NCI-H187 treated with DMSO at 0.1 percent for 48 hours (cell line): ENCODE measurements around the gene ZSWIM6.

Source experiments
- DNase-seq: peaks from one replicate; lab custom pipeline; 2025; lab: John Stamatoyannopoulos, UW

ZSWIM6 gene

GRCh38 chr5:61538722-61539501 is 206.9 kb downstream of the ZSWIM6 start:
- no peak for DNase-seq

GRCh38 chr5:61549530-61549929 is 217.5 kb downstream of the ZSWIM6 start:
- no peak for DNase-seq

- DNase-seq: no peak
These were observed 219.7 kb downstream of the ZSWIM6 start for GRCh38 chr5:61551637-61552313.

DNA sequence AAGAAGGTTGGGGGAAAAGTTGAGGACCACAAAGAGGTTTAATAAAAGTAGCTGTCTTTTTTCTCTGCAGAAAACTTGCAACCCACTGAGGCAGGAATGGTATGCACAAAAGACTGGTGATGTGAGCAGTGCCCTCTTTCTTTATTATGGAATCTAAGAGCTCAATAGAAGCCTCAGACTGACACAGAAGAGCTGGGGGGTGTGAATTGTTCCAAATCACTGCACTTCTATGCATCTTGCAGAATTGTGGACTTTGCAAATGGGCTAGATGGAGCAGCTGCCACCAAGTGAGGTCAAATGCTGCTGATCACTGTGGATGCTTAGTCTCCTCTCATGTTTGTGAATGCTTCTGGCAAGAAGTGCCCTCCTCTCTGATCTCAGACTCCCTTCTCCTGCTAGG is 227.1 kb downstream of the ZSWIM6 start:
- DNase-seq: no peak

DNA sequence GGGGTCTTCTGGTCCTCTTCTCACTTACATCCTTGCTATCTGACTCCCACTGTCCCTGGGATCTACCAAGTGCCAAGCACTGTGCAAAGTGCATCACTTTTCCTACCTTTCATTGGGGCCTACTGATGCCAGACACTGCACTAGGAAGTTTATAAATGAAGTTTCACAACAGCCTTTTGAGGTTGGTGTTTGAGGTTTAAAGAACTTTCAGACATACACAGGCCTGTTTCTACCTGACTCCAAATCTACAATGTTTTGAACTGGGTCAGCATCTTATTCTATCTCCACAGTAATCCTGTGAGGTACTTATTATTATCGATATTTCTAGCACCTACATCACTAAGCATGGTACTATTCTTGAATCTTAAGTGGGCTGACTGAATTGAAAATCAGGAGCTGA is 227.7 kb downstream of the ZSWIM6 start:
- no peak for DNase-seq

DNA sequence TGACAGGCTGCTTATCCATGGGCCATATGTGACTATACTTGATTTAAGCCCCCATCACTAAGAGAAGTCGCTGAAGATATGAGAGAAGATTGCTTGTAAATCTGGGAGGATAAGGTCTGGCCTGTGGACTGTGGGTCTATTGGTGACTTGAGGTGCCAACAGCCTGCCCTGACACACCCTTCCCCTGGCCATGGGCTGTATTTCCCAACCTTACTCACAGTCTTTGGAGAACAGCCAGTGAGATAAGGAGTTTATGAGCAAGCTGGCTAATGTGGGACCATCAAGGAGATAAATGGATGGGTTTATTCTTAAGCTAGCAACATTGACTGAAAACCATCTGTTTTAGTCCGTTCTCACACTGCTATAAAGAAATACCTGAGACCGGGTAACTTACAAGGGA is 231.3 kb downstream of the ZSWIM6 start:
- DNase-seq: no peak

DNA sequence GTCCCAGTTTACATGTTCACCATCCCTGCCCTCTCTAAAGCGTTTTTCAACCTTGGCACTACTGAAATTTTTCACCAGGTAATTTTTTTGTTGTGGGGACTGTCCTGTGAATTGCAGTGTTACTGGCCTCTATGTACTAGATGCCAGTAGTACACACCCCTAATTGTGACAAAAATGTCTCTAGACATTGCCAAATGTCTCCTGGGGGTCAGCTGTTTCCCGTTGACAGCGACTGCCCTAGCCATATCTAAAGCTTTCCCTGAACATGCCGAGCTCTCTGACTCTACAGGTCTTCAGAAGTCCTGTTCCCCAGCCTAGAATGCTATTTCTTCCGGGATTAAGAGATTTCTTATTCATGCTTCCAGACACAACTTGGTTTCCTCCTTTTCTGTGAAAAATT is 235.3 kb downstream of the ZSWIM6 start:
- DNase-seq: no peak

GRCh38 chr5:61569353-61569752 is 237.3 kb downstream of the ZSWIM6 start:
- DNase-seq: no peak

- DNase-seq: no peak
These were observed 238.7 kb downstream of the ZSWIM6 start for GRCh38 chr5:61570767-61571166.

DNA sequence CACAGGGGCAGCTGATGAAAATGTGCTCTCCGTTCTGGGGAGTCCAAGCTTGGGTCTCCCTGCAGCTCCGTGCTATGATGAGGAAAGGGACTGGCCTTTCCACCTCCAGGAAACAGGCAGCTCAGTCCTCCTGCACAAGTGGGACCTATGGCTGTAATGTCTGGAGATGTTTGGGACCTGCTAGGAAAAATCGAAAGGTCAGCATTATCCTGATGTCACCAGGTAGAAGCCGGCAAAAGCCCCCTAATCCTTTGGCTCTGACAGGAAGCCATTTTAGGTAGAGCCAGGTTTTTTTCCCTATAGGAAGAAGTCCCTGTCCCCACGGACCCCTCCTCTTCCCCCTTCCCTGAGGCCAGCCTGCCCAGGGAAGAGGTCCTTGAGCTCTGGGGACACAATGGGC is 240.9 kb downstream of the ZSWIM6 start:
- DNase-seq: no peak

DNA sequence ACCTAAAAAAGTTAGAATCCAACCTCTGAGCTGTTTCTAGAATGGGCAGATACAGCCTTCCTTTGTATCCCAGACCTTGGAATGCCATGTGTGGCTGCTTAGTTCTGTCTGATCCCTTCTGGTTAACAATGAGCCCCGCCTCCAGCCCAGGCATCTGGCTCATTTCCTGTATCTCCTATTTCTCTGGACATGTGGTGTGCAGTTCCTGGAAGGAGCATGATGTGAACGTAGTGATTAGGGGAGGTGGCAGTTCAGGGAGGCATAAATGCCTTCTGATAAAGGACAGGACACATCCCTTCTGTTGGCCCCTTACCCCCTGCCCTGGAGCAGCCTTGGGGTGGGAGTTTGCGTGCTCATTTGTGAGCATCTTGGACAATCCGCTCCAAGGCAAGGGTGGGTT is 243.0 kb downstream of the ZSWIM6 start:
- DNase-seq: no peak

GRCh38 chr5:61575581-61575980 is 243.5 kb downstream of the ZSWIM6 start:
- DNase-seq: no peak

DNA sequence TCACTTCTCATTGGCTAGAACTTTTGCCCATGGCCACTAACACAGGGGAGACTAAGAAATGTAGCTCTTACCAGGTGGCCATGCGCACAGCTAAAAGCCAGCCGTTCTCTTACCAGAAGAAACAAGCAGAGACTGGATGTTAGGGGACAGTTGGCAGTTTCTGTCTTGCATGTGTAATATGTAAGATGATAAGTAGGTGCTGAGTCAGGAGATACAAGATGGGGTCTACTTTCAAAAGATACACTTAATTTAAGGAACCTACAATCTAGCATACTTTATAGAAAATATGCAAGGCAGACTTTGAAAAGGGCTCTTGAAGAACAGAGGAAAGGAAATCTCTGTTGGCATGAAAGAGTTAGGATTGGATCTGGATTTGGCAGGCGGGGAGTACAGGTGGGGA is 244.5 kb downstream of the ZSWIM6 start:
- no peak for DNase-seq

DNA sequence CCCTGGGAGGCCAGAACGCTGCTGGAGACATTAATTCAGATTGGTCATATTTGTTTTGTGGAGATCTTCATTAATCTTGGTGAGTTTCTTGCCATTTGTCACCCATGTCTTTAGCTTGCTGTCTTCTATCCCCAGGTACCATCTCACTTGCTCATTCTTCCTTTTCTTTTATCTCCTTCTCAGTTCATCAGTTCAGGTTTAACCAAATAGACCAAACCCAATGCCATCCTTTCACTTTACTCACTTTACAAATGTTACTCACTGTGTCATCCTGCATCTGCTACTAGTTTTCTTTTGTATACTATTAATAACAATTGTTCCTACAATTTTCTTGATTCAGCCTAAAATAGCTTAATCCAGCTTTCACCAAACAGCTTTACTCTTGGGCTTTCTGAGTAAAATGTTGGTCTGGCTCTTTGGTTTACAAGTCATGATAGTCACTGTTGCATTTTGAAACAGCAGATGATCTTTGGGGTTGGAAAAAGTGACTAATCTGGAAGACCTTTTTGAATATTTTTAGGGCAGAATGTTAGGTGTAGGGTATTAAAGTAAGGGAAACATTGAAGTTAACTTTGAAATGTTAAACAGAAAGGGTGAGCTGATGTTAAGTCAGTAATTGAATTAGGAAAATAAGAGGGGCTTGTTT is 246.9 kb downstream of the ZSWIM6 start:
- DNase-seq: no peak

DNA sequence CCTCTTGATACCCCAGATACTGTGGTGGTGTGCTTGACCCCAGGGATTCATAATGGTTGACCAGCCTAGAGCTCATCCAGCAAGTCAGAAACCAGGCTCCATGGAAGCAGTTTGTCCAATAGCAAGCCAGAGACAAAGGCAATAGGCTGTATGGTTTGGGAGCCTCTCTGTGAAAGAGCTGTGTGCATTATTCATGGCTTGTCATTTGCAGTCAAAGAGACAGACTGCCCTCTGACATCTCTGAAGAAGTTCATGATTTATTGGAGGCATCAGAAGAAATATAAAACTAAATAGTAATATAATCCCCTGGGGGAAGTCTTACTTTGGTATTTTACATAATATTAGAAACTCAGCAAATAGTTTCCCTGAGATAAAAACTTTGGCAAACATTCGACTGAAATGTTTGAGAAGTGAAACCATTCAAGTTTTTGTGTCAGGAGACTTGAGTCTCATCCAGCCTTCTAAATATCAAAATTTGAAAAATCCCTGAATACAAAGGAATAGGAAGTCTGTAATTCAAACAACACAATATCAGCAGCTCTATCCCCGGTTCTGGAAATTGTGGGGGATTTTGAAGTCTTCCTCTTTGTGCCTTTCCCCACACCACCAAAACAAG is 250.3 kb downstream of the ZSWIM6 start:
- no peak for DNase-seq

DNA sequence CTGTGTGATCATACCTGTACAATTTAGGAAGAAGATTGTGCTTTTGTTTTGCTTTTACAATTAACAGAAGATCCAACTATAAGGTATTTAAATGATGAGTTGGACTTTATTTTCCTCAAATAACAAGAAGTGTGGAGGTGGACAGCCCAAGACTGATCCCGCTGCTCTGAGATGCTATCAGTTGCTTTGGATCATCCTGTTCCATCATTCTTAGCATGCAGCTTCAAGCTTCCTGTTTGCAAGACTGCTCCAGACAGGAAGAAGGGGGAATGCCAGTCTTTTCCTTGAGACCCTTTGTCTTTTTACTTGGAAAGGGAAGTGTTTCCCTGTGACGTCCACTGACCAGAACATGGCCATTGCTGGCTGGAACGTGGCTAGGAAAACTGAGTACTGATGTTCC is 250.8 kb downstream of the ZSWIM6 start:
- DNase-seq: no peak

- no peak for DNase-seq
These were observed 254.3 kb downstream of the ZSWIM6 start for GRCh38 chr5:61586096-61587084.

DNA sequence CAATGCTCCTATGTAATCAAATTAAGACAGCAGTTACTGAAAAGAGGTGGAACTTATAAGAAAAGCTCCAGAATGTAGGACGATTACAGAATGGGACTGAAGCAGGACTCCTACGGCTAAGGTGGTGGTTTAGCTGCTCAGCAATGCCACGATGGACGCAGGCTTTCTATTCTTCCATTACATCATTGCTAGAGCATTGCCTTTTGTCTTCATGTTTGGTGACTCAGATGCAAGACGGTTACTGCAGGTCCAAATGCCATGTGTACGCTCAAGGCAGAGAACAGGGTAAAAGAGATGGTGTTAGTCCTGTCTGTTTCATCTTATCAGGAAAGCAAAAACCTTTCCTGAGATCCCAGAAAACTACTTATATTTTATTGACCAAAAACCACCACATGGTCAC is 255.1 kb downstream of the ZSWIM6 start:
- DNase-seq: no peak

- no peak for DNase-seq
These were observed 256.2 kb downstream of the ZSWIM6 start for GRCh38 chr5:61588216-61588615.

DNA sequence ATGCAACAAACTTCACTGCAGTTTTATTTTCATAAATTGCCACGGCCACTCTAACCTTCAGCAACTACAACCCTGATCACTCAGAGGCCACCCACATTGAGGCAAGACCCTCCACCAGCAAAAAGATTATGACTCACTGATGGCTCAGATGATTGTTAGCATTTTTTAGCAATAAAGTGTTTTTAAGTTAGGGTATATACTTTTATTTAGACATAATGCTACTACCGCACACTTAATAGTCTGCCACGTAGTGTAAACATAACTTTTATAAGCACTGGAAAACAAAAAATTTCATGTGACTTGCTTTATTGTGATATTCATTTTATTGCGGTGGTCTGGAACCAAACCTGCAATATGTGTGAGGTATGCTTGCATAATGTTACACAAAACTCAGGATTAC is 257.9 kb downstream of the ZSWIM6 start:
- no peak for DNase-seq

- no peak for DNase-seq
These were observed 258.4 kb downstream of the ZSWIM6 start for GRCh38 chr5:61590473-61590872.

- no peak for DNase-seq
These were observed 259.8 kb downstream of the ZSWIM6 start for GRCh38 chr5:61591859-61592258.
